Measurements from ENCODE around the gene DAPP1.

The DAPP1 gene

GRCh38 chr4:99885687-99886086 is 69.1 kb downstream of the DAPP1 start:
- no peak for TF ChIP-seq POLR2A (IDR thresholded peaks at IDR 0.05; ENCODE audit: low read length)
- TF ChIP-seq GATA1 (IDR thresholded peaks at IDR 0.05; ENCODE audit: low read depth, low read length) = no peak
- DNase-seq = no peak

DNA sequence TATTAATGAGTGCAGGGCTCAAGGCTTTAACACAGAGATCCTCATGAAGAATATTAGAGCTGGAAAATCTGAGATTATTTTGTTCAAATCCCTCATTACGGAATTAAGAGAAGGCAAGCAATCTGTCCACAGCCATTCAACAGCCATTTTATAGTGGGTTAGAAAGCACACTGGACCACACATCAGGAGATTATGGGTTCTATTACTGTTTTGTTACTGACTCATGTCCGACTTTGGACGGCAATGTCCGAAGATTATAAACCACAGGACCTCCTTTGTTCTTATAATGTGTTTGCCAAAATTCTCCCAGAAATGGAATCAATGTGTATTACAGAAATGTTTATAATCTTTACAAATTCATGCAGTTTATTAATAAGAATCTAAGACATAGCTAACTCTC is 69.5 kb downstream of the DAPP1 start:
- DNase-seq = no peak
- TF ChIP-seq GATA1 (IDR thresholded peaks at IDR 0.05; ENCODE audit: low read depth, low read length) (no peak), POLR2A (IDR thresholded peaks at IDR 0.05; ENCODE audit: low read length) (no peak)

DNA sequence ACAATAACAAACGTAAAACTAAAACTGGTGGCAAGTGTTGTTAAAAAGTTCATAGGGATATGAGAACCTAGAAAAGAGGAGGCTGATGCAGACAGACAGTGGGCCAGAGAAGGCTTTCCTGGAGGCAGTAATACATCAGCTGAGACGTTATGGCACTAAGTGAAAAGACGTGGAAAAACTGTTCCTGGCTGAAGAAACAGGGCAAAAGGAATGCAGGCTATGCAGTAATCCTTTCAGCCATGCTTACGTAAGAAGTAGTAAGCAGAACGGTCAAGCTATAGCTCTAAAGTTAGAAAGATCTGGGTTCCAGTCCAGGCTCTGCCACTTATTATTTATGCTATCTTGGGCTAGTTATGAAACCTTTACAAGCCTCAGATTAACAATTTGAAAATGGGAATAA is 71.2 kb downstream of the DAPP1 start:
- DNase-seq = no peak
- no peak for TF ChIP-seq GATA1 (IDR thresholded peaks at IDR 0.05; ENCODE audit: low read depth, low read length)
- TF ChIP-seq POLR2A (IDR thresholded peaks at IDR 0.05; ENCODE audit: low read length) = no peak

DNA sequence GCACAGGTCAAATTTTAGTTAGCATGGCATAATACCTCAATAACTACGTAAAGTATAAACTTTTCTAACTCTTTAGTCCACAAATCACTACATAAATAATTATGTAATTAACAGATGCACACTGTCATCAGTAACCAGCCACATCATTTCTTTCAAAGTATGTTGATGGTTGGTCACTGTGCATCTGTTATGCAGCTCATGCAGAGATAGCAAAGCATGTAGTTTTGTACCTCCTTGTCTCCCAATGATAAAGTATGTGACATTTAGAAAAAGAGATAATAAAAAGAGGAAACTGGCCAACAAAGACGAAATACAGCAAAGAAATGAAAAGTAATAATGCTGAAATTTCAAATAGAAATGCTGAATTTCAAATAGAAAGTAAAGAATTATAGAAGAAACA is 74.7 kb downstream of the DAPP1 start:
- DNase-seq = peak; percentile 58 to 76
- TF ChIP-seq POLR2A (IDR thresholded peaks at IDR 0.05; ENCODE audit: low read length) = no peak
- no peak for TF ChIP-seq GATA1 (IDR thresholded peaks at IDR 0.05; ENCODE audit: low read depth, low read length)

DNA sequence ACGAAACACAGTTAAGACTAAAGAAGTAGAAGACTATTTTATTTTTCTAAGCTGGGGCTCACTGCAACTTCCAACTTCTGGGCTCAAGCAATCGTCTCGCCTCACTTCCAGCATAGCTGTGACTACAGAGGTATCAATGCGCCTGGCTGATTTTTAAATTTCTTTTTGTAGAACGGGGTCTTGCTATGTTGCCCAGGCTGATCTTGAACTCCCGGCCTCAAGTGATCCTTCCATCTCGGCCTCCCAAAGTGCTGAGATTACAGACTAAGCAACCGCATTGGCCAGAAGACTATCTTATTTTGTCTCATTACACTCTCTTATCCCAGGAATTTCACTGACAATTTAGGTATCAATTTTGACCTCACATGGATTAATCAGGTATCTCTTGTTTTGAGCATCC is 76.4 kb downstream of the DAPP1 start:
- TF ChIP-seq GATA1 (IDR thresholded peaks at IDR 0.05; ENCODE audit: low read depth, low read length) (no peak), POLR2A (IDR thresholded peaks at IDR 0.05; ENCODE audit: low read length) (no peak)

DNA sequence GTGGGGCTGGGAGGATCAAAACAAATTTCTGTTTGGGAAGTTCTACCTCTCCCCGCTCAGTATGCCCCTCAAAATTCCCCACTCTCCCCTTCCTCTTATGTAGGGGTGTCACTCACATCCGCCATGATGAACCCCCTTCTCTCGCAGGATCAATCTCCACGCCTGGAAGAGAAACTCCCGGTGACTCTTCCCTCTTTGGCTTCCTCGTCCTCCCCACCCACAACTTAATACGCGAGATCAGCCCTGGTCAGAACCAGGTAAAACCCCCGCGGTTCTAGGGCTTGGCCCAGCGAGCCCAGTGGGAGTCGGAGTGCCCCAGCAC is 77.2 kb downstream of the DAPP1 start:
- TF ChIP-seq GATA1 (IDR thresholded peaks at IDR 0.05; ENCODE audit: low read depth, low read length) (no peak), POLR2A (IDR thresholded peaks at IDR 0.05; ENCODE audit: low read length) (no peak)
- DNase-seq = no peak

More for the DNA sequence above, 76.4 kb downstream of the DAPP1 start:
- DNase-seq = peak in 1 of 2 experiments; percentile 32

DNA sequence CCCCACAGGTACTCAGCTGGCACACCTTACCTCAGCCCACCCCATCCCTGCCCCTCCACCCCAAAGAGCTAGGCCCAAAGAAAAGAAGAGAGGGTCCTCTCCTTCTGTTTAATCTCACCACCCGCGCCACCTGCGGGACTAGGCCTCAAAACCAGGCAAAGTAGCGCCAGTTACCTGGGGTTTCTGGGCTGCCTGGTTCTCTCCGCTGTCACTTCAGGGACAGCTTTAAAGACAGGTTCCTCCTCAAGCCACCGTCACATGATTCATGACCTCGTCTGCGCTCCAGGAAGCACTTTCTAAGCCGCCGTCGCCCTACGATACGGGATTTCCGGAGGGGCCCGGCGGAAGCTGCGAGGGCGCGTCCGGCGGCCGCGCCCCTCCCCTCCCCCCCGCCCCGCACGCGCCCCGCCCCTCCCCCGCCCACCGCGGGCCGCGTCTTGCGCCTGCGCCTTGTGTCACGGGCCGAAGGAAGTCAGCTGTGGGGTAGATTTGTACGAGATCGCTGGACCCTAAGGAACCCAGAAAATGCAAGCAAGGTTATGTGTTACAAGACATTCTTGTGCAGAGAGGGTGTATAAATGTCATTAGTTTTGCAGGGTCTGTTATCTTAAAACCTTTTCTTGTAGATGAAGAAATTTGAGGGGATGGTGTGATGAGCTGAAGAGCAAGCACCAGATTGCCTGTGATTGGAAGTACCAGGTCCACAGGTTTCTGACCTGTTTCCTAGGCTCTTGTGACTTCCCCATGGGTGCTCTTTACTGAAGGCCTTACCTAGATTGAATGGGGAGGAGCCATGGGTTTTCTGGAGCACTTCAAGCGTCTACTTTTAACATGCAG is 77.8 kb downstream of the DAPP1 start, which contains the start of gene LAMTOR3:
Gene LAMTOR3 (minus strand): TSS at position 267 of the 837 bp plus-strand sequence. CDS start 464 bp downstream, outside the sequence.
- TF ChIP-seq GATA1 (IDR thresholded peaks at IDR 0.05; ENCODE audit: low read depth, low read length) (no peak), POLR2A (IDR thresholded peaks at IDR 0.05; ENCODE audit: low read length) (peak; percentile 68)
- peak; percentile 95 for DNase-seq

DNA sequence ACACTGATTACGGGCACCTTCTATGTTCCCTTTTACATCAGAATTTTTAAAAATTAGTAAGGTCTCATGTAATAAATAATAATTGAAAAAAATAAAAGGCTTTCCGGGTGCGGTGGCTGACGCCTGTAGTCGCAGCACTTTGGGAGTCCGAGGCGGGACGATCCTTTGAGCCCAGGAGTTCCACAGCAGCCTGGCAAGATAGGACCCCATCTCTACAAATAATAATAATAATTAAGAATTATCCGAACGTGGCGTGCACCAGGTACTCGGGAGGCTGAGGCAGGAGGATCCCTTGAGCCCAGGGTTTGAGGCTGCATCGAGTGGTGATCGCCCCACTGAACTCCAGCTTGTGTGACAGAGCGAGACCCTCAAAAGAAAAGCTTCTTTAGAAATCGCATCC is 78.4 kb downstream of the DAPP1 start:
- TF ChIP-seq POLR2A (IDR thresholded peaks at IDR 0.05; ENCODE audit: low read length) (no peak), GATA1 (IDR thresholded peaks at IDR 0.05; ENCODE audit: low read depth, low read length) (no peak)
- no peak for DNase-seq

DNA sequence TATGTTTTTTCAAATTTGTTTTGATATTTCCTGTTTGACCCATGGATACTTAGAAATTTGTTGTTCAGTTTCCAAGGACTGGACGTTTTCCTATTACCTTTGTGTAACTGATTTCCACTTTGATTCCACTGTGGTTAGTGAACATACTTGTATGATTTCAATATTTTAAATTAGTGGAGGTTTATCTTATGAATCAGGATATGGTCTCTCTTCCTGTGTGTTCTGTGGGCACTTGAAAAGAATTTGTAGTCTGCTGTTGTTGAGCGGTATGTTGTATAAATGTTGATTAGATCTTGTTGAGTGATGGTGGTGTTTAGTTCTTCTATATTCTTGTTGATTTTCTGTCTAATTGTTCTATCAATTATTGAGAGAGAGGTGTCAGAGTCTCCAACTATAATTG is 98.8 kb downstream of the DAPP1 start:
- TF ChIP-seq POLR2A (IDR thresholded peaks at IDR 0.05; ENCODE audit: low read length) = no peak
- no peak for TF ChIP-seq GATA1 (IDR thresholded peaks at IDR 0.05; ENCODE audit: low read depth, low read length)
- no peak for DNase-seq

GRCh38 chr4:99917575-99917974 is 100.9 kb downstream of the DAPP1 start:
- no peak for DNase-seq
- TF ChIP-seq POLR2A (IDR thresholded peaks at IDR 0.05; ENCODE audit: low read length) (no peak), GATA1 (IDR thresholded peaks at IDR 0.05; ENCODE audit: low read depth, low read length) (no peak)

DNA sequence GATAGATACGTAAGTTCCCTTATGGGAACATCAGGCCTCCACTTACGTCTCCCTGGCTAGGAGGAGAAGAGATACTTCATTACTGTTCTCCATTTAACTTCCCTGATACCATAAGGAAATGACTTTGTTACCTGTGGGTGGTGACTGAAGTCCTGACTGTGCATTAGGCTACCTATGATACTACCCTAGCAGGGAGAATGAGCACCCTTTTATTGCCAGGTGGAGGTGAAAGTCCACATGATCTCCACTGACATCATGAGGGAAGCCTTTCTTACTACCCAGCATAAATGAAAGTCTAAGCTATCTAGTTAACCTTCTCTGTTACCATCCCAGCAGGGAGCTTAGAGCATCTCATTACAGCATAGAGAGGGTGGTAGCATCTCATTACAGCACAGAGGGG is 102.0 kb downstream of the DAPP1 start:
- TF ChIP-seq GATA1 (IDR thresholded peaks at IDR 0.05; ENCODE audit: low read depth, low read length) (no peak), POLR2A (IDR thresholded peaks at IDR 0.05; ENCODE audit: low read length) (no peak)
- DNase-seq = no peak

All from erythroblast (primary cell).